SJSA1 (cell line): ENCODE results near the gene PSENEN. TPM values are rescaled to one million over a fixed set of nuclear protein-coding genes. Genes with fewer than 3 reads are reported as not detected.
A peak's percentile ranks its signal among the peaks of the same experiment; 100 is the strongest.

Experiments
- DNase-seq, 2 experiments: peaks; one replicate each; pipeline ENCODE4 v3.0.0-alpha.2; 2015 to 2020; ENCODE audit warnings: low spot score in 2 of 2, low read depth in 1 of 2
- H3K27ac ChIP-seq: fragments of 250-450 bp; sonication (Bioruptor Pico); 2 replicates; pipeline ENCODE4 v1.5.1; 2020; ENCODE audit warnings: mild to moderate bottlenecking, moderate library complexity
- H3K27me3 ChIP-seq: fragments of 250-450 bp; sonication (Bioruptor Pico); replicated peaks from 2 replicates; pipeline ENCODE4 v1.5.1; 2020; ENCODE audit warnings: mild to moderate bottlenecking, moderate library complexity
- H3K36me3 ChIP-seq: fragments of 250-450 bp; sonication (Bioruptor Pico); 2 replicates; pipeline ENCODE4 v1.5.1; 2020; ENCODE audit warnings: mild to moderate bottlenecking
- H3K4me1 ChIP-seq: fragments of 250-450 bp; sonication (Bioruptor Pico); replicated peaks from 2 replicates; pipeline ENCODE4 v1.6.1; 2021; ENCODE audit warnings: mild to moderate bottlenecking
- H3K4me3 ChIP-seq: fragments of 250-450 bp; sonication (Bioruptor Pico); 2 replicates; pipeline ENCODE4 v1.5.1; 2020; ENCODE audit warnings: mild to moderate bottlenecking
- H3K9me3 ChIP-seq: fragments of 250-450 bp; sonication (Bioruptor Pico); replicated peaks from 2 replicates; pipeline ENCODE4 v1.5.1; 2020; ENCODE audit warnings: mild to moderate bottlenecking
- total RNA-seq: library from RNA; depleted of rRNA; stranded (reverse); fragments of >200 nt; shearing (Covaris generic); gene quantifications from 2 replicates; pipeline ENCODE4 v1.2.3, GENCODE V29; 2014

PSENEN gene
- total RNA-seq, 1 experiment from 2014 or later: 28.7 TPM

- peak in 1 of 2 experiments; percentile 45 for DNase-seq
- H3K4me3 ChIP-seq: no peak overlapping the region
- H3K36me3 ChIP-seq: peaks cover 53% of the 10 kb centered on the region
- no peak overlapping the region for H3K27ac ChIP-seq
- no peaks in the 10 kb centered on the region for H3K9me3 ChIP-seq
- no peaks in the 10 kb centered on the region for H3K4me1 ChIP-seq
- no peaks in the 10 kb centered on the region for H3K27me3 ChIP-seq
These were observed 38.3 kb downstream of the PSENEN start for GRCh38 chr19:35783469-35784434.

- DNase-seq: no peak
- no peak overlapping the region for H3K4me3 ChIP-seq
- peaks cover 45% of the 10 kb centered on the region for H3K36me3 ChIP-seq
- no peak overlapping the region for H3K27ac ChIP-seq
- H3K27me3 ChIP-seq: no peaks in the 10 kb centered on the region
- no peaks in the 10 kb centered on the region for H3K4me1 ChIP-seq
- H3K9me3 ChIP-seq: no peaks in the 10 kb centered on the region
These were observed 39.3 kb downstream of the PSENEN start for GRCh38 chr19:35784503-35785338.

GRCh38 chr19:35785339-35785627 lies 39.8 kb downstream of the PSENEN start:
- H3K4me1 ChIP-seq: no peaks in the 10 kb centered on the region
- no peak overlapping the region for H3K27ac ChIP-seq
- DNase-seq: peak in 1 of 2 experiments; percentile 41
- no peaks in the 10 kb centered on the region for H3K27me3 ChIP-seq
- H3K36me3 ChIP-seq: peaks cover 39% of the 10 kb centered on the region
- H3K4me3 ChIP-seq: no peak overlapping the region
- no peaks in the 10 kb centered on the region for H3K9me3 ChIP-seq

- no peak overlapping the region for H3K27ac ChIP-seq
- H3K36me3 ChIP-seq: peaks cover 33% of the 10 kb centered on the region
These were observed 41.1 kb downstream of the PSENEN start for GRCh38 chr19:35786299-35787160.

GRCh38 chr19:35787227-35787799 lies 41.9 kb downstream of the PSENEN start:
- Histone ChIP-seq H3K4me1 (no peaks in the 10 kb centered on the region), H3K4me3 (no peak overlapping the region), H3K27me3 (no peaks in the 10 kb centered on the region), H3K9me3 (no peaks in the 10 kb centered on the region), H3K27ac (no peak overlapping the region), H3K36me3 (peaks cover 26% of the 10 kb centered on the region)
- no peak for DNase-seq

More at GRCh38 chr19:35786299-35787160, 41.1 kb downstream of the PSENEN start:
- Histone ChIP-seq H3K9me3 (no peaks in the 10 kb centered on the region), H3K4me3 (no peak overlapping the region), H3K27me3 (no peaks in the 10 kb centered on the region), H3K4me1 (no peaks in the 10 kb centered on the region)
- peak in 1 of 2 experiments; percentile 37 for DNase-seq

GRCh38 chr19:35788205-35788960 lies 42.9 kb downstream of the PSENEN start:
- Histone ChIP-seq H3K9me3 (no peaks in the 10 kb centered on the region), H3K27me3 (no peaks in the 10 kb centered on the region), H3K36me3 (peaks cover 16% of the 10 kb centered on the region), H3K27ac (no peak overlapping the region), H3K4me1 (no peaks in the 10 kb centered on the region), H3K4me3 (no peak overlapping the region)
- DNase-seq: no peak

- Histone ChIP-seq H3K9me3 (no peaks in the 10 kb centered on the region), H3K4me1 (no peaks in the 10 kb centered on the region), H3K36me3 (peaks cover 14% of the 10 kb centered on the region), H3K4me3 (no peak overlapping the region), H3K27me3 (no peaks in the 10 kb centered on the region), H3K27ac (no peak overlapping the region)
- DNase-seq: no peak
These were observed 43.9 kb downstream of the PSENEN start for GRCh38 chr19:35789195-35789977.

- peak in 1 of 2 experiments; percentile 42 for DNase-seq
- Histone ChIP-seq H3K27me3 (peaks cover 2% of the 10 kb centered on the region), H3K36me3 (peaks cover 7% of the 10 kb centered on the region), H3K4me1 (no peaks in the 10 kb centered on the region), H3K4me3 (no peak overlapping the region), H3K9me3 (no peaks in the 10 kb centered on the region), H3K27ac (no peak overlapping the region)
These were observed 44.8 kb downstream of the PSENEN start for GRCh38 chr19:35789978-35790944.

- no peaks in the 10 kb centered on the region for H3K4me1 ChIP-seq
- peaks cover 11% of the 10 kb centered on the region for H3K27me3 ChIP-seq
- H3K9me3 ChIP-seq: no peaks in the 10 kb centered on the region
- peaks cover under 1% of the 10 kb centered on the region; the same call in 1 of the 2 replicates for H3K36me3 ChIP-seq
- DNase-seq: peak in 1 of 2 experiments; percentile 39
- H3K4me3 ChIP-seq: no peak overlapping the region
- H3K27ac ChIP-seq: no peak overlapping the region
These were observed 45.7 kb downstream of the PSENEN start for GRCh38 chr19:35790981-35791813.

GRCh38 chr19:35791814-35792279 lies 46.4 kb downstream of the PSENEN start:
- no peak for DNase-seq
- Histone ChIP-seq H3K36me3 (no peaks in the 10 kb centered on the region), H3K4me3 (no peak overlapping the region), H3K4me1 (no peaks in the 10 kb centered on the region), H3K27me3 (peaks cover 17% of the 10 kb centered on the region), H3K27ac (no peak overlapping the region), H3K9me3 (no peaks in the 10 kb centered on the region)
